Fibroblast of mammary gland (primary cell): ENCODE measurements around the gene MMP24OS.

Source experiments
- DNase-seq: peaks from one replicate; pipeline ENCODE4 v3.0.0-alpha.2; 2010; ENCODE audit warnings: low read depth
- H3K4me3 ChIP-seq: 2 replicates; pipeline ENCODE4 v1.5.1; 2011; ENCODE audit warnings: low read depth, mild to moderate bottlenecking, low read length, moderate library complexity; ENCODE audit not compliant: control insufficient read depth
- CTCF ChIP-seq: conservative IDR thresholded peaks from 2 replicates; pipeline ENCODE4 v1.5.1; 2011; ENCODE audit warnings: low read depth, low read length, inconsistent platforms; ENCODE audit not compliant: control insufficient read depth, insufficient read depth

MMP24OS gene

GRCh38 chr20:35296101-35296554 lies 18.2 kb upstream of the MMP24OS start:
- H3K4me3 ChIP-seq: no peak overlapping the region
- no peak for DNase-seq
- TF ChIP-seq CTCF: no peak

GRCh38 chr20:35295674-35296073 lies 17.8 kb upstream of the MMP24OS start:
- TF ChIP-seq CTCF: no peak
- DNase-seq: no peak
- H3K4me3 ChIP-seq: no peak overlapping the region

GRCh38 chr20:35295058-35295457 lies 17.1 kb upstream of the MMP24OS start:
- H3K4me3 ChIP-seq: no peak overlapping the region
- TF ChIP-seq CTCF: no peak
- DNase-seq: no peak

GRCh38 chr20:35294293-35294685 lies 16.4 kb upstream of the MMP24OS start:
- DNase-seq: no peak
- TF ChIP-seq CTCF: no peak
- no peak overlapping the region for H3K4me3 ChIP-seq

DNA sequence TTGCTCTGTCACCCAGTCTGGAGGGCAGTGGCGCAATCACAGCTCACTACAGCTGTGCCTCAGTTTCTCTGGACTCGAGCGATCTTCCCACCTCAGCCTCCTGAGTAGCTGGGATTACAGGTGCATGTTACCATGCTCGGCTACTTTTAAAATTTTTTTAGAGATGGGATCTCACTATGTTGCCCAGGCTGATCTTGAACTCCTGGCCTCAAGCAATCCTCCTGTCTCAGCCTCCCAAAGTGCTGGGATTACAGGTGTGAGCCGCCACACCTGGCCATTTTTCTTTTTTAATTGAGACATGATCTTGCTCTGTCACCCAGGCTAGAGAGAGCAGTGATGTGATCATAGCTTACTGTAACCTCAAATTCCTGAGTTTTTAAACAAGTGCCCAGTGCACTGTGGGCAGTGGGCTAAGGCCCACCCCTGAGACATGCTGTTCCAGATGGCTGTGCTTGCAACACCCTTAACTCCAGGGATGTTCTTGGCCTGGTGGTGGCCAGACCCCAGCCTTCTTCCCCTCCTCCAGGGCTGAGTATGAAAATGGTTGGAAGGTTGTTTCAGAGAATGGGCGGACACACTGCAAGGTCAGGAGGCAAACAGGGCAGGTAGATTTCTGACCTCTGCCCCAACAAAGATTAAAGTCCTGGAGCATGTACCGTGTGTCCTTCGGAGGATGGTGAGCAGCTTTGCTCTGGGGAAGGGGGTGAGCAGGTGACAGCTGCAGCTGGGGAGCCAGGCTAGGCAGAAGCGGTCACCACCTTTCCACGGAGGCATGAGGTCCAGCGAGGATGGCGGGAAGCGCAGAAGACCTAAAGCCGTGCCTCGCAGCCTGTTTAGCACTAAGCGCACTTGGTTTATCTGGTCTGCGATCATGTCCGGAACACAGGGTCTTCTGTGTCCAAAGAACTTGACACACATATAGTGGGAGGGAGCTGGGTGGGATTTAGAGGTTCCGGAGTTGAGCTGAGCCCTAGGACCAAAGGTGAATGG lies 15.7 kb upstream of the MMP24OS start:
- no peak overlapping the region for H3K4me3 ChIP-seq
- TF ChIP-seq CTCF: no peak
- no peak for DNase-seq

- no peak overlapping the region for H3K4me3 ChIP-seq
- no peak for TF ChIP-seq CTCF
Measured at GRCh38 chr20:35292504-35293285, 14.8 kb upstream of the MMP24OS start.

More at GRCh38 chr20:35292504-35293285, 14.8 kb upstream of the MMP24OS start:
- no peak for DNase-seq
